Measurements from ENCODE around the gene CCDC110.

The CCDC110 gene

DNA sequence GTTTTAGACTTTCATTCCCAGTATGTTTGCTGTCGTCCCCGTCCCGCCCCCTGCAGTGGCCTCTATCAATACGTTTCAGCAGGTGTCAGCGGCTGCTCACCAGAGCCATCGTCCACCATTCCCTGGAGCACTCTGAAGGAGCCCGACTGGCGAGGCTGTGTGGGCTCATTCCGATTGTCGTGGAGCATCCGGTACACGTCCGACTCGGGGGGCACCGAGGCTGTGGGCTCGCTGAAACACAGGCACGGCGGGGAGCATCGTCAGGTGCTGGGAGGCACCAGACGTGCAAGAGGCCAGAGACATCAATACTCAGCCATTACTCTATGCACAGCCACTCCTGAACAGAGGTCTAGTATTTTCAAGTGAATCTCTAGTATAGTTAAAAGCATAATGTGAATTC, 34.9 kb upstream of the CCDC110 start:
- H3K4me3 ChIP-seq (replicated peaks; ENCODE audit: low read depth, low read length) = no peak overlapping the region
- DNase-seq (ENCODE audit: extremely low read depth, insufficient read length) = no peak
- H3K27me3 ChIP-seq (replicated peaks; ENCODE audit: control insufficient read depth, insufficient read depth, low read length) = no peaks in the 10 kb centered on the region
- TF ChIP-seq, protein P1, sequence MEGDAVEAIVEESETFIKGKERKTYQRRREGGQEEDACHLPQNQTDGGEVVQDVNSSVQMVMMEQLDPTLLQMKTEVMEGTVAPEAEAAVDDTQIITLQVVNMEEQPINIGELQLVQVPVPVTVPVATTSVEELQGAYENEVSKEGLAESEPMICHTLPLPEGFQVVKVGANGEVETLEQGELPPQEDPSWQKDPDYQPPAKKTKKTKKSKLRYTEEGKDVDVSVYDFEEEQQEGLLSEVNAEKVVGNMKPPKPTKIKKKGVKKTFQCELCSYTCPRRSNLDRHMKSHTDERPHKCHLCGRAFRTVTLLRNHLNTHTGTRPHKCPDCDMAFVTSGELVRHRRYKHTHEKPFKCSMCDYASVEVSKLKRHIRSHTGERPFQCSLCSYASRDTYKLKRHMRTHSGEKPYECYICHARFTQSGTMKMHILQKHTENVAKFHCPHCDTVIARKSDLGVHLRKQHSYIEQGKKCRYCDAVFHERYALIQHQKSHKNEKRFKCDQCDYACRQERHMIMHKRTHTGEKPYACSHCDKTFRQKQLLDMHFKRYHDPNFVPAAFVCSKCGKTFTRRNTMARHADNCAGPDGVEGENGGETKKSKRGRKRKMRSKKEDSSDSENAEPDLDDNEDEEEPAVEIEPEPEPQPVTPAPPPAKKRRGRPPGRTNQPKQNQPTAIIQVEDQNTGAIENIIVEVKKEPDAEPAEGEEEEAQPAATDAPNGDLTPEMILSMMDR (IDR thresholded peaks at IDR 0.05; ENCODE audit: insufficient read depth, low read length, poor library complexity, severe bottlenecking) = no peak
- H3K36me3 ChIP-seq (ENCODE audit: control insufficient read depth, insufficient read depth, low read length) = no peaks in the 10 kb centered on the region

DNA sequence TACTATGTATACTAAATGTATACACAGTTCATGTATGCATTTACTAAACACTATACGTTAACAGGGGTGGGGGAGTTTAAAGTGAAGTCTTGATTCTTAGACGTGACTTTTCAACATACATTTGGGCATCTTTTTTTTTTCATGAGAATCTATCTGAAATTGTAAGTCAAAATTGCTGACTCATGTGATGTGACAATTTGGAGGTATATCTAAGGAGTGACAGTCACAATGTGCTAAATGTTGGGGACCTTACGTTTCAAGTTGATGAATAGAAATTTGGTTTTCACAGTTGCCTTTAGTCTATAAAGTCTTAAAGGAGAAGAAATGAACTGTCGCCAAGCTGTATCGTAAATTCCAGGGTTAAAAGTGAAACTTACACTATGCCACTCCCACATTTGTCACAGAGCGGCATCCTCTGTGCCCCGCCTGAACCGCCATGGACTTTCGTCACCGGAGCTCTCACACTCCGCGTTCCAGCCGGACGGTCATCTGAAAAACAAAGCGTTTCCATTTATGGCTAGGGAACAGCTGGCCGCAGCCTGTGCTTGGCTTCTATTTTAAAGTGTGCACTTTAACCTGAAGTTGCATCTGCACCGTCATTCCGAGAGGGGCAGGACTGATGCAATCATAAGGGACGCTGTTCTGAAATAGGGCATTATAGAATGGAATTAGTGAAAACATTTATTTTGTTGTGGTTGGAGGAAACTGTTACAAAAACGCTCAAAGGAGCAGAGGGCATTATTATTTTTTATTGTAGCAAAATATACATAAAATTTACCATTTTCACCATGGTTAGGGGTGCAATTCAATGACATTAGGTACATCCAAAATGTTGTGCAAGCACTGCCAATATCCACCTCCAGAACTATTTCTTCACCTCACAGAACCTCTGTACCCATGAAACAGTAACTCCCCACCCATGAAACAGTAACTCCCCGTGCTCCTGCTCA, 32.8 kb upstream of the CCDC110 start:
- no peak for DNase-seq (ENCODE audit: extremely low read depth, insufficient read length)
- Histone ChIP-seq H3K4me3 (replicated peaks; ENCODE audit: low read depth, low read length) (no peak overlapping the region), H3K36me3 (ENCODE audit: control insufficient read depth, insufficient read depth, low read length) (no peaks in the 10 kb centered on the region), H3K27me3 (replicated peaks; ENCODE audit: control insufficient read depth, insufficient read depth, low read length) (no peaks in the 10 kb centered on the region)
- TF ChIP-seq, protein P1 (IDR thresholded peaks at IDR 0.05; ENCODE audit: insufficient read depth, low read length, poor library complexity, severe bottlenecking) = no peak

DNA sequence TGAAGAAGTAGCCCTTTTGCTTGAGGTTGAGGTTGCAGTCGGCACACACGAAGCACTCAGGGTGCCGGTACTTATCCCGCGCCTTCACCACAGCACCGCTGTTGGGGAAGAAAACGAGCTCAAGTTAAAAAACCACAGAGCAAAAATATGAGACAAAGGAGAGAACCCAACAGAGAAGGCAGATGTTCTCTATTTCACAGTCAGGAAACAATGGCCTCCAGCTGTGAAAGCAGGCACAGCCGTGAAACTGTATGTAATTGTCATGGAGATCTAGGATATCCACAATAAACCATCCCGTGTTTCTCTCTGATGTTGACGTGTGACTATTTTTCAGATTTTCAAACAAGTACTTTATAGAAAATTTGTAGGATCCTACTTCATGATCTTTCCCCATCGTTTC, 30.9 kb upstream of the CCDC110 start:
- no peak for DNase-seq (ENCODE audit: extremely low read depth, insufficient read length)
- TF ChIP-seq, protein P1 (IDR thresholded peaks at IDR 0.05; ENCODE audit: insufficient read depth, low read length, poor library complexity, severe bottlenecking) = no peak
- Histone ChIP-seq H3K27me3 (replicated peaks; ENCODE audit: control insufficient read depth, insufficient read depth, low read length) (no peaks in the 10 kb centered on the region), H3K4me3 (replicated peaks; ENCODE audit: low read depth, low read length) (no peak overlapping the region), H3K36me3 (ENCODE audit: control insufficient read depth, insufficient read depth, low read length) (no peaks in the 10 kb centered on the region)

DNA sequence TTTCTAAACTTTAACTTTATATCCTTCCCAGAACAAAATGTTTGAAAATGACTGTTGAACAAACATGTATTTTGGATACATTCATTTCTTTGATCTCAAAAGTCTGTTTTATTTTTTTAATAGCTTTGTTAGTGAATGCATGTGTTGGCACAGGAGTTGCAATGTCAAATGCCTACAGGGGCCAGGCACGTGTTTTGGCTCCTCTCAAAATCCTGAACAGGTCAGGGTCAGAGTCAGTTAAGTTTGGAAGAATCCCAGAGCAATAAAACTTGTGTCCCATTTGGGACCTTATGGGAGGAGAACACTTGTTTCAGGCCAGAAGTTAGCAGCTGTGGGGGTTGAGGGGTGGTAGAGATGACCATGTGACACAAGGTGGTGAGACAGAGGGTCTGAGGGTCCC, 29.0 kb upstream of the CCDC110 start:
- Histone ChIP-seq H3K4me3 (replicated peaks; ENCODE audit: low read depth, low read length) (no peak overlapping the region), H3K27me3 (replicated peaks; ENCODE audit: control insufficient read depth, insufficient read depth, low read length) (no peaks in the 10 kb centered on the region), H3K36me3 (ENCODE audit: control insufficient read depth, insufficient read depth, low read length) (no peaks in the 10 kb centered on the region)
- DNase-seq (ENCODE audit: extremely low read depth, insufficient read length) = no peak
- TF ChIP-seq, protein P1 (IDR thresholded peaks at IDR 0.05; ENCODE audit: insufficient read depth, low read length, poor library complexity, severe bottlenecking) = no peak

DNA sequence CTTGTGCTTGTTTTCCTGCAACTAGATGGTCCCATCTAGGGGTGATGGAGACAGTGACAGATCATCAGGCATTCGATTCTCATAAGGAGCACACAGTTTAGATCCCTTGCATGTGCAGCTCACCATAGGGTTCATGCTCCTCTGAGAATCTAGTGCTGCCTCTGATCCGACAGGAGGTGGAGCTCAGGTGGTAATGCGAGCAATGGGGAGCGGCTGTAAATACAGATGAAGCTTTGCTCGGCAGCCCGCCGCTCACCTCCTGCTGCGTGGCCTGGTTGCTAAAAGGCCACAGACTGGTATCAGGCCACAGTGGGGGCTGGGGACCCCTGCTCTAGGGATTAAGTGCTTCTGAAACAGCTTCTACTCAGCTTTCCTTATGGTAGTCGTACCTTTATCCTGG, 28.5 kb upstream of the CCDC110 start:
- TF ChIP-seq, protein P1 (IDR thresholded peaks at IDR 0.05; ENCODE audit: insufficient read depth, low read length, poor library complexity, severe bottlenecking) = no peak
- no peak for DNase-seq (ENCODE audit: extremely low read depth, insufficient read length)
- Histone ChIP-seq H3K4me3 (replicated peaks; ENCODE audit: low read depth, low read length) (no peak overlapping the region), H3K27me3 (replicated peaks; ENCODE audit: control insufficient read depth, insufficient read depth, low read length) (no peaks in the 10 kb centered on the region), H3K36me3 (ENCODE audit: control insufficient read depth, insufficient read depth, low read length) (no peaks in the 10 kb centered on the region)

Data from GM06990 (cell line).